ENCODE measurements around the gene ENO2.
"Not testable (repeated sequence)": the region's sequence is repeated elsewhere in the genome, so short reads cannot be mapped to it uniquely, and the experiment has no call there.

Gene ENO2

DNA sequence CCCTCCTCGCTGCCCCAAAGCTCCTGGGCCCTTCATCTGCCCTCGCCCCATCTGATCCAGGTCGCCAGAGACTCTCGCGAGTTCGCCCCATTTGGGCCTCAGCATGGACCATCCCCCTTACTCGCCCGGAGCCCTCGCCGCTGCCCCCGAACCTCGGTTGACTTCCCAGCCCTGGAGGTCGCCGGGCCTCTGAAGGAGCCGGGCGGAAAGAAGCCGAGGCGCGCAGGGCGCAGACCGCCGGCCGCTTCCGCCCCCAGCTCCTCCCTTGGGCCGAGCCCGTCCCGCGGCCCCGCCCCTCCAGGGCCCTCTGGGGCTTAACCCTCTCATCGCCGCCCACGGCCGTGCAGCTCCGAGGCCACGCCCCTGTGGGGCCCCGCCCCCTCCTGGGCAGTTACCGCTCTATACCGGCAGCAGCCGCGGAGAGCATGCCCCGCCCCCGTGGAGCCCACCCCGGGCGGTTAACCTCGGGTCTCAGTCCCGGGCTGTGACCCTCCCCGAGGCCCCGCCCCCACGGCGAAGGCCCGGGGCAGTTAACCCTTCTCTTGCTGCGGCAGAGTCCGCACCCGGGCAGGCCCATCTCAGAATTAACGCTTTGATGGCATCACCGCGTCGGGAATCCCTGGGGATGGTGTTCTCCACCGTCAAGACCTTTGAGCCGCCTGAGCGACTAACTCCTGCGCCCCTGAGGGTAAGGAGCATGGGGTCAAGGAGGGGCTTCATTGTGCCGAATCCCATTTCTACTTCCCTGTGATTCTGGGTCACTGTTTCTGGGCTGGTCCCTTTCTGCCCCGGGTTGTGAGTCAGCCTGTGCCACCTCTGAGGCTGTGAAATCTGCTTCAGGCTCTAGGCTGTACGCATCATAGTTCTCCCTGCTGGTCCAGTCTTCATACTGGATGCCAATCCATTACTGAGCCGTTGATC is 41.0 kb upstream of the ENO2 start, which contains the start of gene SPSB2:
Gene SPSB2 (minus strand): TSS at position 210 of the 921 bp plus-strand sequence. CDS start 402 bp downstream, outside the sequence.
- Mint-ChIP-seq H3K4me3 (peak within 1 kb of the TSS; percentile 94 to 95), H3K36me3 (ENCODE audit: insufficient read depth) (peaks cover 37% of the 10 kb centered on the region), H3K27ac (peak within 1 kb of the TSS; percentile 92 to 95), H3K4me1 (ENCODE audit: low read depth in 2 of 2) (peaks cover 41 to 44% of the 10 kb centered on the region in 2 donors), H3K9me3 (no peaks in the 10 kb centered on the region), H3K27me3 (no peaks in the 10 kb centered on the region)
- DNase-seq (peak; percentile 99 to 100 (median 100)), ATAC-seq (replicated peaks) (peak; percentile 84)

- H3K27me3 Mint-ChIP-seq; ATAC-seq (replicated peaks); DNase-seq; H3K9me3 Mint-ChIP-seq: not testable (repeated sequence)
- peak overlapping the region; percentile 94 to 95 for H3K4me3 Mint-ChIP-seq
- peak overlapping the region; percentile 23 to 95 for H3K27ac Mint-ChIP-seq
- peaks cover 31% of the 10 kb centered on the region for H3K36me3 Mint-ChIP-seq (ENCODE audit: insufficient read depth)
- H3K4me1 Mint-ChIP-seq (ENCODE audit: low read depth in 2 of 2), result peaks cover 35 to 38% of the 10 kb centered on the region in 2 donors
These were observed 40.4 kb upstream of the ENO2 start for GRCh38 chr12:6874015-6874368.

- H3K36me3 Mint-ChIP-seq (ENCODE audit: insufficient read depth), result not testable (repeated sequence)
These were observed 34.6 kb upstream of the ENO2 start for GRCh38 chr12:6879824-6880223.

DNA sequence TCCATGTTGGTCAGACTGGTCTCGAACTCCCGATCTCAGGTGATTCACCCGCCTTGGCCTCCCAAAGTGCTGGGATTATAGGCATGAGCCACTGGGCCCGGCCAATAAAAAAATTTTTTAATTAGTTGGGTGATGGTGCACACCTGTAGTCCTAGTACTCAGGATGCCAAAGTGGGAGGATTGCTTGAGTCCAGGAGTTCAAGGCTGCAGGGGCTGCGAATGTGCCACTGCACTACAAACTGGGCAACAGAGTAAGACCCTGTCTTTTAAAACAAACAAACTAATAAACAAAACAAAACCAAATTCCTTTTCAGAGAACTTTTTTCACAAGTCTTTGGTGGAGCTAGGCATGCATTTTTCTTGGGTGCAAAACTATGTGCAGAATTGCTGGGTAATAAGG is 31.1 kb upstream of the ENO2 start:
- no peaks in the 10 kb centered on the region for H3K36me3 Mint-ChIP-seq (ENCODE audit: insufficient read depth)
- H3K4me1 Mint-ChIP-seq (ENCODE audit: low read depth in 2 of 2), result no peaks in the 10 kb centered on the region
- ATAC-seq (replicated peaks) (no peak), DNase-seq (no peak)
- H3K27ac Mint-ChIP-seq, result no peak overlapping the region
- H3K9me3 Mint-ChIP-seq, result no peaks in the 10 kb centered on the region
- no peak overlapping the region for H3K4me3 Mint-ChIP-seq
- no peaks in the 10 kb centered on the region for H3K27me3 Mint-ChIP-seq

More at GRCh38 chr12:6879824-6880223, 34.6 kb upstream of the ENO2 start:
- H3K27ac Mint-ChIP-seq; ATAC-seq (replicated peaks); DNase-seq; H3K4me3 Mint-ChIP-seq; H3K27me3 Mint-ChIP-seq; H3K9me3 Mint-ChIP-seq; H3K4me1 Mint-ChIP-seq (ENCODE audit: low read depth in 2 of 2): not testable (repeated sequence)

DNA sequence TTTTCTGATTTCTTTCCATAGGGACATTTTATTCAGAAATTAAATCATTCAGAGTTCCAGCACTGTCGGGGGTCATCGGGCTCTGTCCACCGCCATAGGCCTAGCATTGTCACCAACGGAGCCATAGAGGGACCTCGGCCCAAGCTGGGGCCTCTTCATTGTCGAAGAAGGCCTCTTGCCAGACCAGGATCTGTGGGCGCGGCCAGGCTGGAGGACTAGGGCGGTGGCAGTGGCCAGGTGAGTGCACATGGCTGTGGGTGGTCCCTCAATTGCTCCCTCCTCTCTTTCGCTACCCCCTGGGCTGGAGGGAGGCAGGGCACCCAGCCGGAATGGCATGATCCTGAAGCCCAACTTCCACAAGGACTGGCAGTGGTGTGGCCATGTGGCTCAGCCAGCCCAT is 30.7 kb upstream of the ENO2 start:
- Mint-ChIP-seq H3K9me3 (no peaks in the 10 kb centered on the region), H3K4me1 (ENCODE audit: low read depth in 2 of 2) (no peaks in the 10 kb centered on the region), H3K36me3 (ENCODE audit: insufficient read depth) (no peaks in the 10 kb centered on the region), H3K27ac (no peak overlapping the region), H3K27me3 (no peaks in the 10 kb centered on the region), H3K4me3 (no peak overlapping the region)
- DNase-seq, result no peak
- ATAC-seq (replicated peaks), result no peak

DNA sequence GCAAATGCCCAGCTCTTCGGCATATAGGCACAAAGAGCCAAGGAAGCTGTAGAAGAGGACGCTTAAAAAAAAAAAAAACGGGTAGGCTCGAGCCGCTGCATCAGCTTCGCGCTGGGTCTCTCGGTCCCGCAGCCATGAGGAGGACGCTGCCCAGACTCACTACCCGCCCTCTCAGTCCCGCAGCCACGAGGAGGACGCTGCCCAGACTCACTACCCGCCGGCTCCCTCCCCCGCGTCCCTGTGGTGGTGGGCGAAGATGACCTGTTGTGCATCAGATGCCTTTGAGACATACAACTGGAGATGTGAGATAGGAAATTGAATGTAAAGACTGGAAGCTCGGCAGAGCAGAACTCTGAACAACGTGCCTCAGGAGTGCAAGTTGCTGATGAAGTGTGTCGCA is 29.8 kb upstream of the ENO2 start:
- no peak for ATAC-seq (replicated peaks)
- no peaks in the 10 kb centered on the region for H3K4me1 Mint-ChIP-seq (ENCODE audit: low read depth in 2 of 2)
- H3K4me3 Mint-ChIP-seq, result no peak overlapping the region
- no peaks in the 10 kb centered on the region for H3K27me3 Mint-ChIP-seq
- H3K36me3 Mint-ChIP-seq (ENCODE audit: insufficient read depth), result no peaks in the 10 kb centered on the region
- H3K9me3 Mint-ChIP-seq, result no peaks in the 10 kb centered on the region
- H3K27ac Mint-ChIP-seq, result no peak overlapping the region
- DNase-seq, result no peak

- not testable (repeated sequence) for ATAC-seq (replicated peaks); DNase-seq; H3K27ac Mint-ChIP-seq; H3K4me1 Mint-ChIP-seq (ENCODE audit: low read depth in 2 of 2); H3K4me3 Mint-ChIP-seq; H3K9me3 Mint-ChIP-seq; H3K27me3 Mint-ChIP-seq; H3K36me3 Mint-ChIP-seq (ENCODE audit: insufficient read depth)
These were observed 28.0 kb upstream of the ENO2 start for GRCh38 chr12:6886206-6886999.

GRCh38 chr12:6887460-6887859 is 26.9 kb upstream of the ENO2 start:
- Mint-ChIP-seq H3K4me3 (no peak overlapping the region), H3K27me3 (no peaks in the 10 kb centered on the region), H3K9me3 (no peaks in the 10 kb centered on the region), H3K27ac (no peak overlapping the region), H3K36me3 (ENCODE audit: insufficient read depth) (no peaks in the 10 kb centered on the region), H3K4me1 (ENCODE audit: low read depth in 2 of 2) (peaks cover 0 to 11% of the 10 kb centered on the region in 2 donors)
- DNase-seq (no peak), ATAC-seq (replicated peaks) (no peak)

DNA sequence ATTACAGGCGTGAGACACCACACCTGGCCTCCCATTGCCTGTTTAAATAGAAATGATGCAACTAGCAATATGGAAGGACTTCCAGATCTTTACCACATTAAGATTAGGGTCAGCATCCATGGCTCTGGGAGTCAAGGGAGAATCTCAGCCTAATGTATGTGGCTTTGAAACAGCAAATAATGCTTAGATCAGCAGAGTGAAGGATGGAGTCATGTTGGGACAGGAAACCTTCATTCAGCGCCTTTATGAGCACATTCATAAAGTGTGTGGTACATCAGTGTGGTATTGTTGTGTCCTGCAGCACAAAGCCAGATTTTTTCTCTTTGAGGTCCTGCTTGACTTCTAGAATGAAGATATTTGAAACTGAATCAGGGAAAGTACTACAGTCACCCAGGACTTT is 26.0 kb upstream of the ENO2 start:
- no peak for ATAC-seq (replicated peaks)
- H3K27ac Mint-ChIP-seq, result no peak overlapping the region
- DNase-seq, result no peak

DNA sequence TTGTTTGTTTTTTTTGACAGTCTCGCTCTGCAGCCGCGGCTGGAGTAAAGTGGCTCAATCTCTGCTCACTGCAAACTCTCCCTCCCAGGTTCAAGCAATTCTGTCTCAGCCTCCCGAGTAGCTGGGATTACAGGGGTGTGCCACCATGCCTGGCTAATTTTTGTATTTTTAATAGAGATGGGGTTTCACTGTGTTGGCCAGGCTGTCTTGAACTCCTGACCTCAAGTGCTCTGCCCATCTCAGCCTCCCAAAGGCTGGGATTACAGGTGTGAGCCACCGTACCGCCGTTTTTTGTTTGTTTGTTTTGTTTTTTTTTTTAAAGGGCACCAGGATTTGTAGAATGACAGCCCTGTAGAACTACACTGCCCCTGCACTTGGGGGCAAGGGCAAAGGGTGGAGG is 25.6 kb upstream of the ENO2 start:
- not testable (repeated sequence) for H3K9me3 Mint-ChIP-seq; H3K4me3 Mint-ChIP-seq; H3K27ac Mint-ChIP-seq; H3K27me3 Mint-ChIP-seq; ATAC-seq (replicated peaks); DNase-seq; H3K36me3 Mint-ChIP-seq (ENCODE audit: insufficient read depth)
- H3K4me1 Mint-ChIP-seq (ENCODE audit: low read depth in 2 of 2), result peaks cover 0 to 11% of the 10 kb centered on the region in 2 donors

More for the DNA sequence above, 26.0 kb upstream of the ENO2 start:
- H3K4me3 Mint-ChIP-seq, result no peak overlapping the region
- no peaks in the 10 kb centered on the region for H3K9me3 Mint-ChIP-seq
- no peaks in the 10 kb centered on the region for H3K27me3 Mint-ChIP-seq
- no peaks in the 10 kb centered on the region for H3K36me3 Mint-ChIP-seq (ENCODE audit: insufficient read depth)
- peaks cover 0 to 11% of the 10 kb centered on the region in 2 donors for H3K4me1 Mint-ChIP-seq (ENCODE audit: low read depth in 2 of 2)

DNA sequence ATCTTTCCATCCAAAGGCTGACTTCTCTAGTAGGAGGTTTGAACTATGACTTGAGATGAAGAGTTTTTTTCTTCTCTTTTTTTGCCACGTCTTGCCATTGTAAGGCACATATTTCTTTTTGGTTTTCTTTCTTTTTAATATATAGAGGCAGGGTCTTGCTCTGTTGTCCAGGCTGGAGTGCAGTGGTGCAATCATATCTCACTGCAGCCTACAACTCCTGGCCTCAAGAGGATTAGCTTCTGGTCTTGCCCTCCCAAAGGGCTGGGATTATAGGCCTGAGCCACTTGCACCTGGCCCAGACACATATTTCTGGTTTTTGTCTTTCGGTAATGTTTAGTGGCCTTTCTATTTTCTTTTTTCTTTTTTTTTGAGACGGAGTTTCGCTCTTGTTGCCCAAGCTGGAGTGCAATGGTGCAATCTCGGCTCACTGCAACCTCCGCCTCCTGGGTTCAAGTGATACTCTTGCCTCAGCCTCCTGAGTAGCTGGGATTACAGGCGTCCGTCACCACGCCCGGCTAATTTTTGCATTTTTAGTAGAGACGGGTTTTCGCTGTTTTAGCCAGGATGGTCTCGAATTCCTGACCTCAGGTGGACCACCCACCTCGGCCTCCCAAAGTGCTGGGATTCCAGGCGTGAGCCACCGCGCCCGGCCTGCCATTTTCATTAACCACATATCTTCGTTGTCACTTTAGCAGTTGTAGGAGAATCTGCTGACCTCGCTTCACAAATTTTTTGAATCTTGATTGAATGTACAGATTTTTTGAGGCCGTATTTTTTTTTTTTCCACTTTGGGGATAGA is 24.4 kb upstream of the ENO2 start:
- peaks cover 0 to 11% of the 10 kb centered on the region in 2 donors for H3K4me1 Mint-ChIP-seq (ENCODE audit: low read depth in 2 of 2)
- ATAC-seq (replicated peaks); DNase-seq: not testable (repeated sequence)

GRCh38 chr12:6890789-6891645 is 23.4 kb upstream of the ENO2 start:
- H3K4me3 Mint-ChIP-seq, result peak overlapping the region; percentile 80 to 89
- DNase-seq (peak; percentile 97 to 99 (median 99)), ATAC-seq (replicated peaks) (peak; percentile 95)
- no peaks in the 10 kb centered on the region for H3K27me3 Mint-ChIP-seq
- no peaks in the 10 kb centered on the region for H3K36me3 Mint-ChIP-seq (ENCODE audit: insufficient read depth)
- H3K4me1 Mint-ChIP-seq (ENCODE audit: low read depth in 2 of 2), result peaks cover 0 to 11% of the 10 kb centered on the region in 2 donors
- no peaks in the 10 kb centered on the region for H3K9me3 Mint-ChIP-seq
- peak overlapping the region; percentile 94 to 96 for H3K27ac Mint-ChIP-seq

More for the DNA sequence above, 24.4 kb upstream of the ENO2 start:
- not testable (repeated sequence) for H3K36me3 Mint-ChIP-seq (ENCODE audit: insufficient read depth); H3K9me3 Mint-ChIP-seq; H3K27me3 Mint-ChIP-seq
- Mint-ChIP-seq H3K27ac (peak overlapping the region in 1 of 2 donors; percentile 96), H3K4me3 (peak overlapping the region; percentile 80 to 89)
